K562 (cell line): ENCODE data around the gene LAMB4. TPM values are rescaled to one million over a fixed set of nuclear protein-coding genes. Genes with fewer than 3 reads are reported as not detected.
A peak's percentile ranks its signal among the peaks of the same experiment; 100 is the strongest.

ENCODE experiments used
- BRCA1 ChIP-seq, 2 experiments: fragments of 450-650 bp in 1 of 2; sonication (generic) in 1 of 2; formaldehyde crosslinking in 1 of 2; IDR thresholded peaks; 2 replicates each; pipeline versions ENCODE4 v1.5.0 to v1.6.1; 2017 to 2020; ENCODE audit warnings: mild to moderate bottlenecking in 1 of 2, missing genetic modification reagents in 1 of 2
- BRF1 ChIP-seq: IDR thresholded peaks from 3 replicates; pipeline ENCODE4 v1.6.1; 2011; ENCODE audit warnings: borderline replicate concordance, mild to moderate bottlenecking; ENCODE audit not compliant: insufficient read length; ENCODE audit errors: extremely low read depth
- CBX2 ChIP-seq: fragments of 200-600 bp; sonication (generic); IDR thresholded peaks from one replicate; pipeline ENCODE4 v1.6.1; 2012; ENCODE audit warnings: mild to moderate bottlenecking, low read length, inconsistent platforms; ENCODE audit not compliant: insufficient read depth, poor library complexity, severe bottlenecking
- CREB5 ChIP-seq: fragments of 250-450 bp; sonication (Bioruptor Pico); IDR thresholded peaks from 2 replicates; pipeline ENCODE4 v1.5.0; 2020; ENCODE audit warnings: mild to moderate bottlenecking
- ERF ChIP-seq: fragments of 450-650 bp; formaldehyde crosslinking; IDR thresholded peaks from 2 replicates; pipeline ENCODE4 v1.4.0; 2020; ENCODE audit warnings: mild to moderate bottlenecking, mixed read lengths
- HNRNPLL ChIP-seq: fragments of 200-400 bp; formaldehyde crosslinking; IDR thresholded peaks from 2 replicates; pipeline ENCODE4 v1.6.1; 2017; ENCODE audit warnings: low read length, low read depth, mild to moderate bottlenecking; ENCODE audit not compliant: poor library complexity, severe bottlenecking
- KDM1A ChIP-seq, 2 experiments: fragments of 450-650 bp; IDR thresholded peaks; 2 replicates each; pipeline ENCODE4 v1.6.1; 2016; ENCODE audit warnings: mild to moderate bottlenecking in 2 of 2
- NONO ChIP-seq, 2 experiments: fragments of 200-400 bp in 1 of 2; fragments of 450-650 bp in 1 of 2; formaldehyde crosslinking in 1 of 2; IDR thresholded peaks; 2 replicates each; pipeline ENCODE4 v1.6.1; 2017; ENCODE audit warnings: low read depth in 2 of 2, mild to moderate bottlenecking in 2 of 2, moderate library complexity in 2 of 2, low read length in 1 of 2
- NR2F6 ChIP-seq: fragments of 450-650 bp; formaldehyde crosslinking; IDR thresholded peaks from 2 replicates; pipeline ENCODE4 v1.4.0; 2020; ENCODE audit warnings: mild to moderate bottlenecking
- NR4A1 ChIP-seq, 2 experiments: fragments of 250-450 bp in 1 of 2; fragments of 450-650 bp in 1 of 2; sonication (Bioruptor Pico) in 1 of 2; IDR thresholded peaks; 2 replicates each; pipeline versions ENCODE4 v1.4.0 to v1.6.1; 2016 to 2020; ENCODE audit warnings: mild to moderate bottlenecking in 2 of 2, missing compliant biosample characterization in 1 of 2, missing genetic modification characterization in 1 of 2, moderate library complexity in 1 of 2
- NRF1 ChIP-seq, 2 experiments: fragments of 450-650 bp; IDR thresholded peaks in 1 of 2; conservative IDR thresholded peaks in 1 of 2; 2 replicates each; pipeline ENCODE4 v1.6.1; 2014; ENCODE audit warnings: mild to moderate bottlenecking in 2 of 2
- PHTF2 ChIP-seq: fragments of 250-450 bp; sonication (Bioruptor Pico); IDR thresholded peaks from 2 replicates; pipeline ENCODE4 v1.5.0; 2021; ENCODE audit warnings: mild to moderate bottlenecking
- PKNOX1 ChIP-seq: fragments of 450-650 bp; IDR thresholded peaks from 2 replicates; pipeline ENCODE4 v1.6.1; 2016
- SIRT6 ChIP-seq: IDR thresholded peaks from one replicate; pipeline ENCODE4 v1.6.1; 2012; ENCODE audit warnings: low read depth, mild to moderate bottlenecking, control low read depth, inconsistent platforms, low read length, moderate library complexity
- SNRNP70 ChIP-seq: fragments of 200-400 bp; formaldehyde crosslinking; optimal IDR thresholded peaks from 2 replicates; pipeline ENCODE3; 2017; ENCODE audit warnings: low read depth, low read length
- STAG1 ChIP-seq: sonication (generic); formaldehyde crosslinking; IDR thresholded peaks from 2 replicates; pipeline ENCODE4 v1.5.0; 2020; ENCODE audit warnings: missing genetic modification reagents, borderline replicate concordance
- STAT5B ChIP-seq: fragments of 250-450 bp; sonication (Bioruptor Pico); IDR thresholded peaks from 2 replicates; pipeline ENCODE4 v1.8.0; 2021; ENCODE audit warnings: mild to moderate bottlenecking, inconsistent platforms
- TAF7 ChIP-seq: fragments of 450-650 bp; IDR thresholded peaks from 2 replicates; pipeline ENCODE4 v1.6.1; 2016; ENCODE audit warnings: missing genetic modification characterization, missing compliant biosample characterization
- TAF9B ChIP-seq: fragments of 450-650 bp; IDR thresholded peaks from 2 replicates; pipeline ENCODE4 v1.6.1; 2018; ENCODE audit warnings: mild to moderate bottlenecking; ENCODE audit not compliant: partially characterized antibody
- TEAD1 ChIP-seq, 2 experiments: fragments of 450-650 bp in 1 of 2; sonication (generic) in 1 of 2; formaldehyde crosslinking; IDR thresholded peaks; 2 replicates each; pipeline versions ENCODE4 v1.4.0 to v1.8.0; 2020 to 2022; ENCODE audit warnings: mild to moderate bottlenecking in 2 of 2, missing genetic modification reagents in 1 of 2
- TSC22D4 ChIP-seq: fragments of 450-650 bp; IDR thresholded peaks from 2 replicates; pipeline ENCODE4 v1.6.1; 2016; ENCODE audit warnings: missing genetic modification characterization, missing biosample characterization, control low read depth
- ZBTB7A ChIP-seq: IDR thresholded peaks from 2 replicates; pipeline ENCODE4 v1.6.1; 2011; ENCODE audit warnings: low read depth, mild to moderate bottlenecking, low read length, moderate library complexity, borderline replicate concordance; ENCODE audit not compliant: control insufficient read depth
- ZC3H4 ChIP-seq: sonication (generic); formaldehyde crosslinking; IDR thresholded peaks from 2 replicates; pipeline ENCODE4 v1.9.0; 2021; ENCODE audit warnings: missing genetic modification reagents, borderline replicate concordance
- ZFX ChIP-seq: sonication (generic); formaldehyde crosslinking; IDR thresholded peaks from 2 replicates; pipeline ENCODE4 v1.8.0; 2022; ENCODE audit warnings: mild to moderate bottlenecking, missing genetic modification reagents, moderate library complexity
- ZNF263 ChIP-seq: sonication (generic); formaldehyde crosslinking; IDR thresholded peaks from 2 replicates; pipeline ENCODE4 v1.8.0; 2022; ENCODE audit warnings: mild to moderate bottlenecking, missing genetic modification reagents, borderline replicate concordance
- ZNF511 ChIP-seq: sonication (generic); formaldehyde crosslinking; IDR thresholded peaks from 2 replicates; pipeline ENCODE4 v1.8.0; 2022; ENCODE audit warnings: mild to moderate bottlenecking, missing genetic modification reagents
- polyA plus RNA-seq, 8 experiments: library from polyadenylated mRNA; depleted of rRNA in 4 of 8; stranded (reverse) in 5 of 8; unstranded in 3 of 8; fragments of >200 nt; fragmentation: Nextera tagmentation in 2 of 8; fragmentation: Illumina TruSeq in 1 of 8; extraction: Ambion mirVana in 2 of 8; extraction: Trizol in 1 of 8; gene quantifications; 2 replicates each; pipeline versions ENCODE4 v1.2.1 to v1.2.3, GENCODE V29; 2011 to 2014; ENCODE audit warnings: inconsistent platforms in 1 of 8, missing spikeins in 1 of 8
- total RNA-seq, 7 experiments: library from RNA; depleted of rRNA in 6 of 7; stranded (reverse); fragments of >200 nt in 6 of 7; fragmentation: Illumina TruSeq in 2 of 7; extraction: Trizol in 2 of 7; gene quantifications; 2 replicates each; pipeline versions ENCODE4 v1.2.1 to v1.2.3, GENCODE V29; 2011 to 2021; ENCODE audit warnings: low replicate concordance in 1 of 7

The LAMB4 gene
- total and polyA plus RNA-seq, 9 of the 15 experiments (the other 6 are each of a cell fraction or from before 2014, with no cell fraction given): 0.06 to 0.13 (median 0.07) TPM; not detected in 6

- TF ChIP-seq CREB5 (CRISPR knock-in tag): no peak
- TF ChIP-seq ZBTB7A: peak; percentile 70; the same call in 1 of the 2 replicates
- TF ChIP-seq SIRT6: no peak
- no peak for TF ChIP-seq KDM1A (IDR thresholded peaks at IDR 0.05)
- peak; percentile 68; the same call in 1 of the 2 replicates for TF ChIP-seq NR4A1 (CRISPR knock-in tag; IDR thresholded peaks at IDR 0.05)
- TF ChIP-seq NR4A1 (tag; IDR thresholded peaks at IDR 0.05): 0 out of 2 replicates have a peak, but pooled peaks have one; percentile 44
- no peak for TF ChIP-seq TSC22D4
- TF ChIP-seq HNRNPLL: no peak
- TF ChIP-seq ZFX (CRISPR knock-in tag): no peak
- no peak for TF ChIP-seq SNRNP70
- no peak for TF ChIP-seq TAF9B
- TF ChIP-seq NRF1 (conservative IDR thresholded peaks at IDR 0.05 in 1 of 2, IDR thresholded peaks at IDR 0.05 in 1 of 2): no peak
- TF ChIP-seq NR2F6: no peak
- TF ChIP-seq ZC3H4 (CRISPR knock-in tag): no peak
- TF ChIP-seq PHTF2 (CRISPR knock-in tag): no peak
- TF ChIP-seq NONO (IDR thresholded peaks at IDR 0.05; ENCODE audit: low read depth in 2 of 2, low read length in 1 of 2): no peak
- peak; percentile 54; the same call in 1 of the 2 replicates for TF ChIP-seq ZNF511 (CRISPR knock-in tag)
- TF ChIP-seq CBX2: no peak
- no peak for TF ChIP-seq BRCA1 (IDR thresholded peaks at IDR 0.05)
- TF ChIP-seq BRCA1 (CRISPR knock-in tag; IDR thresholded peaks at IDR 0.05): no peak
- 0 out of 4 replicates have a peak, but pooled peaks of 1 of the 2 experiments have one; percentile 33 for TF ChIP-seq TEAD1 (CRISPR knock-in tag; IDR thresholded peaks at IDR 0.05)
- no peak for TF ChIP-seq TAF7 (tag)
- TF ChIP-seq PKNOX1: peak; percentile 69
- TF ChIP-seq STAT5B (CRISPR knock-in tag): no peak
- no peak for TF ChIP-seq STAG1
- TF ChIP-seq ZNF263 (CRISPR knock-in tag): no peak
- no peak for TF ChIP-seq BRF1
- TF ChIP-seq ERF (CRISPR knock-in tag): 0 out of 2 replicates have a peak, but pooled peaks have one; percentile 7
Observed at GRCh38 chr7:108102671-108103312, 27.4 kb downstream of the LAMB4 start (continued).
